HL-60 (cell line): Measurements from ENCODE around the gene BAG2.

Source experiments
- DNase-seq, 2 experiments: peaks; one replicate each; pipeline ENCODE4 v3.0.0-alpha.2; 2010 to 2020; ENCODE audit warnings: low read depth in 1 of 2, low spot score in 1 of 2
- H3K27ac ChIP-seq: fragments of 250-450 bp; sonication (Bioruptor Pico); replicated peaks from 2 replicates; pipeline ENCODE4 v1.5.1; 2020; ENCODE audit warnings: mild to moderate bottlenecking, moderate library complexity
- H3K27me3 ChIP-seq: fragments of 250-450 bp; sonication (Bioruptor Pico); 2 replicates; pipeline ENCODE4 v1.5.1; 2021; ENCODE audit warnings: mild to moderate bottlenecking, moderate library complexity; ENCODE audit not compliant: insufficient read depth, poor library complexity, severe bottlenecking
- H3K4me3 ChIP-seq: replicated peaks from 2 replicates; pipeline ENCODE4 v1.5.1; 2011; ENCODE audit warnings: mild to moderate bottlenecking, control low read depth, low read length; ENCODE audit not compliant: insufficient read depth
- GABPA ChIP-seq: IDR thresholded peaks from 2 replicates; pipeline ENCODE4 v1.6.1; 2012; ENCODE audit warnings: low read depth
- POLR2AphosphoS5 ChIP-seq: IDR thresholded peaks from 2 replicates; pipeline ENCODE4 v1.6.1; 2012; ENCODE audit warnings: low read depth
- SPI1 ChIP-seq: IDR thresholded peaks from 2 replicates; pipeline ENCODE4 v1.6.1; 2012; ENCODE audit warnings: low read depth, mild to moderate bottlenecking, borderline replicate concordance
- TF ChIP-seq, protein P1 (sequence below): IDR thresholded peaks from 2 replicates; pipeline ENCODE4 v1.6.1; 2012; ENCODE audit warnings: low read depth; ENCODE audit not compliant: insufficient replicate concordance
- TF ChIP-seq, protein P2 (sequence below): IDR thresholded peaks from one replicate; pipeline ENCODE4 v1.5.1; 2011; ENCODE audit warnings: low read length, control low read depth, inconsistent platforms; ENCODE audit not compliant: insufficient read depth

The BAG2 gene

DNA sequence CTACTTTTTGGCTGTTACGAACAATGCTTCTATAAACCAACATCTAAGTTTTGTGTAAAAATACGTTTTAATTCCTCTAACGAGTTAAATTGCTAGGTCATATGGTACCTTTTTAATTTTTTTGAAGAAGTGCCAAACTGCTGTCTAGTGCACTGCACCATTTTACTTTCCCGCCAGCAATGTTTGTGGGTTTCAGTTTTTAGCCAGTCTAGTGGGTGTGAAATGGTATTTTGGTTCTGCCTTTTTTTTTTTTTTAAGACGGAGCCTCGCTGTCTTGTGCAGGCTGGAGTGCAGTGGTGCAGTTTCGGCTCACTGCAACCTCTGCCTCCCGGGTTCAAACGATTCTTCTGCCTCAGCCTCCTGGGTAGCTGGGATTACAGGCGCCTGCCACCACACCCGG lies 34.1 kb upstream of the BAG2 start:
- Histone ChIP-seq H3K4me3 (no peak overlapping the region), H3K27ac (no peak overlapping the region), H3K27me3 (no peaks in the 10 kb centered on the region)
- DNase-seq, result no peak
- TF ChIP-seq, protein P1, sequence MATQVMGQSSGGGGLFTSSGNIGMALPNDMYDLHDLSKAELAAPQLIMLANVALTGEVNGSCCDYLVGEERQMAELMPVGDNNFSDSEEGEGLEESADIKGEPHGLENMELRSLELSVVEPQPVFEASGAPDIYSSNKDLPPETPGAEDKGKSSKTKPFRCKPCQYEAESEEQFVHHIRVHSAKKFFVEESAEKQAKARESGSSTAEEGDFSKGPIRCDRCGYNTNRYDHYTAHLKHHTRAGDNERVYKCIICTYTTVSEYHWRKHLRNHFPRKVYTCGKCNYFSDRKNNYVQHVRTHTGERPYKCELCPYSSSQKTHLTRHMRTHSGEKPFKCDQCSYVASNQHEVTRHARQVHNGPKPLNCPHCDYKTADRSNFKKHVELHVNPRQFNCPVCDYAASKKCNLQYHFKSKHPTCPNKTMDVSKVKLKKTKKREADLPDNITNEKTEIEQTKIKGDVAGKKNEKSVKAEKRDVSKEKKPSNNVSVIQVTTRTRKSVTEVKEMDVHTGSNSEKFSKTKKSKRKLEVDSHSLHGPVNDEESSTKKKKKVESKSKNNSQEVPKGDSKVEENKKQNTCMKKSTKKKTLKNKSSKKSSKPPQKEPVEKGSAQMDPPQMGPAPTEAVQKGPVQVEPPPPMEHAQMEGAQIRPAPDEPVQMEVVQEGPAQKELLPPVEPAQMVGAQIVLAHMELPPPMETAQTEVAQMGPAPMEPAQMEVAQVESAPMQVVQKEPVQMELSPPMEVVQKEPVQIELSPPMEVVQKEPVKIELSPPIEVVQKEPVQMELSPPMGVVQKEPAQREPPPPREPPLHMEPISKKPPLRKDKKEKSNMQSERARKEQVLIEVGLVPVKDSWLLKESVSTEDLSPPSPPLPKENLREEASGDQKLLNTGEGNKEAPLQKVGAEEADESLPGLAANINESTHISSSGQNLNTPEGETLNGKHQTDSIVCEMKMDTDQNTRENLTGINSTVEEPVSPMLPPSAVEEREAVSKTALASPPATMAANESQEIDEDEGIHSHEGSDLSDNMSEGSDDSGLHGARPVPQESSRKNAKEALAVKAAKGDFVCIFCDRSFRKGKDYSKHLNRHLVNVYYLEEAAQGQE, result no peak
- TF ChIP-seq, protein P2, sequence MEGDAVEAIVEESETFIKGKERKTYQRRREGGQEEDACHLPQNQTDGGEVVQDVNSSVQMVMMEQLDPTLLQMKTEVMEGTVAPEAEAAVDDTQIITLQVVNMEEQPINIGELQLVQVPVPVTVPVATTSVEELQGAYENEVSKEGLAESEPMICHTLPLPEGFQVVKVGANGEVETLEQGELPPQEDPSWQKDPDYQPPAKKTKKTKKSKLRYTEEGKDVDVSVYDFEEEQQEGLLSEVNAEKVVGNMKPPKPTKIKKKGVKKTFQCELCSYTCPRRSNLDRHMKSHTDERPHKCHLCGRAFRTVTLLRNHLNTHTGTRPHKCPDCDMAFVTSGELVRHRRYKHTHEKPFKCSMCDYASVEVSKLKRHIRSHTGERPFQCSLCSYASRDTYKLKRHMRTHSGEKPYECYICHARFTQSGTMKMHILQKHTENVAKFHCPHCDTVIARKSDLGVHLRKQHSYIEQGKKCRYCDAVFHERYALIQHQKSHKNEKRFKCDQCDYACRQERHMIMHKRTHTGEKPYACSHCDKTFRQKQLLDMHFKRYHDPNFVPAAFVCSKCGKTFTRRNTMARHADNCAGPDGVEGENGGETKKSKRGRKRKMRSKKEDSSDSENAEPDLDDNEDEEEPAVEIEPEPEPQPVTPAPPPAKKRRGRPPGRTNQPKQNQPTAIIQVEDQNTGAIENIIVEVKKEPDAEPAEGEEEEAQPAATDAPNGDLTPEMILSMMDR, result no peak
- no peak for TF ChIP-seq SPI1
- TF ChIP-seq POLR2AphosphoS5, result no peak
- no peak for TF ChIP-seq GABPA

DNA sequence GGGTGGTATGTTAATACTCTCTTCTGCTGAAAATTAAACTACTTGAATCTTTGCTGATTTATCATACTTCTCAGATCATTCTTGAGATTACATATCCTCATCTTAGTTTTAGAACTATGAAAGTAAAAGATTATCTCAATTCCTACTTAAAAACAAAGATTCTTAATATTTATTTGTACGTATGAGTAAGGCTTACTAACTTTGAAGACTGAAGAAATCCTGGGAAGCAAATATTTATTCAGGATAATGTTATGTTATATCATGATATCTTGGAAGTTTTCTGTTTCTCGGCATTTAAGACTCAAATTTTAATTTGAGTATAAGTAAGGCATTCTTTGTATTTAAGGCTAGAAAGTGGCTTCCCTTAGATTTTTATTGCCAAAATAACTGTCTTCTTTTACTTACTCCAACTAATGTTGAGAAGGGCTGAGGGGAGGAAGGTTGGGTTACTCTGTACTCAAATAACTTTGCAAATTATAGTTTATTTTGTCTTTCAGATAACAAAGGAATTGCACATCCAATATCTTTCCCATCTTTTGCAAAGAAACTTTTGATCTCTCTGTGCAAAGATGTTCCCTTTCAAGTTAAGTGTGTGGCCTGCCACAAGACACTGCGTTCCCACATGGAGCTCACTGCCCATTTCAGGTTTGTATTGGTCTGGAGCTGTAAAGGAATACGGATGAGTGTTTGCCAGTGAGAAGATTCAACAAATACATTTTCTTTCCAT lies 30.5 kb upstream of the BAG2 start:
- no peak overlapping the region for H3K27ac ChIP-seq
- DNase-seq, result no peak
- no peak overlapping the region for H3K4me3 ChIP-seq
- no peak for TF ChIP-seq SPI1
- TF ChIP-seq GABPA, result no peak
- TF ChIP-seq, protein P2, result no peak
- TF ChIP-seq, protein P1, result no peak
- TF ChIP-seq POLR2AphosphoS5, result no peak
- H3K27me3 ChIP-seq, result no peaks in the 10 kb centered on the region

DNA sequence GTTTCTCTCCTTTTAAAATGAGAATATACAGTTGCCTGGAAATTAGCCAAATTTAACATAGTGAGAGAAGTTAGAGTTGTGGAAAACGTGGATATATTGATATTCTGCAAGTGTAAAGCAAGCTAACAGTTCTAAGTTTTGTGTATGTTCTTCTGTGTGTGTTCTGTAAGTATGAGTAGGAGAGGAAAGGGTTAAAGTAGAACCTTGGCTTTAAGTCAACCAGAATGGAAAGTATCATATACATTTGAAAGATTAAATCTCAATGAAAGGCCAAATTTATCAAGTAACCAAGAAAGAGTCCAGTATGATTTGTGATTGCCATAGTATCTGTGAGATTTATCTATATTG lies 30.0 kb upstream of the BAG2 start:
- no peak for DNase-seq
- H3K4me3 ChIP-seq, result no peak overlapping the region
- no peaks in the 10 kb centered on the region for H3K27me3 ChIP-seq
- TF ChIP-seq GABPA (no peak), POLR2AphosphoS5 (no peak), SPI1 (no peak)
- TF ChIP-seq, protein P1, result no peak
- TF ChIP-seq, protein P2, result no peak
- H3K27ac ChIP-seq, result no peak overlapping the region
